Keratinocyte (primary cell): ENCODE measurements around the gene USE1. TPM values are rescaled to one million over a fixed set of nuclear protein-coding genes. Genes with fewer than 3 reads are reported as not detected.

ENCODE experiments used
- DNase-seq: peaks from one replicate; pipeline ENCODE4 v3.0.0-alpha.2; 2011; ENCODE audit warnings: low read depth, missing footprints, low spot score
- FAIRE-seq: peaks from 2 replicates; lab custom pipeline; 2011; peaks lifted over from hg19 to GRCh38; lab: Jason Lieb, UNC
- H2AFZ ChIP-seq: 2 replicates; pipeline ENCODE4 v1.6.0; 2012; ENCODE audit warnings: low read length, control low read depth, inconsistent platforms; ENCODE audit not compliant: control insufficient read depth
- H3K27ac ChIP-seq: 2 replicates; pipeline ENCODE4 v1.5.1; 2011; ENCODE audit warnings: low read length; ENCODE audit not compliant: control insufficient read depth, insufficient read depth
- H3K27me3 ChIP-seq: 3 replicates; pipeline ENCODE4 v1.6.0; 2011; ENCODE audit warnings: low read length; ENCODE audit not compliant: control insufficient read depth, insufficient read depth; ENCODE audit errors: extremely low read depth
- H3K36me3 ChIP-seq, 2 experiments: 2 replicates in 1 of 2; 3 replicates in 1 of 2; pipeline ENCODE4 v1.5.1; 2011; ENCODE audit warnings: low read length in 2 of 2, mild to moderate bottlenecking in 1 of 2; ENCODE audit not compliant: control insufficient read depth in 2 of 2, insufficient read depth in 2 of 2; ENCODE audit errors: extremely low read depth in 1 of 2
- H3K4me1 ChIP-seq: 3 replicates; pipeline ENCODE4 v1.5.1; 2011; ENCODE audit warnings: low read length; ENCODE audit not compliant: control insufficient read depth, insufficient read depth; ENCODE audit errors: extremely low read depth
- H3K4me2 ChIP-seq: 3 replicates; pipeline ENCODE4 v1.6.0; 2011; ENCODE audit warnings: low read depth, low read length; ENCODE audit not compliant: control insufficient read depth, insufficient read depth; ENCODE audit errors: extremely low read depth
- H3K4me3 ChIP-seq, 3 experiments: fragments of 200-600 bp in 1 of 3; sonication (generic) in 1 of 3; 2 replicates in 2 of 3; 3 replicates in 1 of 3; pipeline ENCODE4 v1.5.1; 2011 to 2016; ENCODE audit warnings: low read length in 3 of 3, mild to moderate bottlenecking in 3 of 3, control low read depth in 2 of 3, inconsistent platforms in 1 of 3, low read depth in 1 of 3, mixed read lengths in 1 of 3, mixed run types in 1 of 3, moderate library complexity in 1 of 3; ENCODE audit not compliant: control insufficient read depth in 2 of 3, insufficient read depth in 2 of 3; ENCODE audit errors: extremely low read depth in 1 of 3
- H3K79me2 ChIP-seq: 2 replicates; pipeline ENCODE4 v1.6.0; 2012; ENCODE audit warnings: low read length; ENCODE audit not compliant: control insufficient read depth, insufficient read depth
- H3K9ac ChIP-seq: 3 replicates; pipeline ENCODE4 v1.6.0; 2011; ENCODE audit warnings: low read length; ENCODE audit not compliant: control insufficient read depth, insufficient read depth; ENCODE audit errors: extremely low read depth
- H3K9me1 ChIP-seq: 3 replicates; pipeline ENCODE4 v1.6.0; 2011; ENCODE audit warnings: low read length; ENCODE audit not compliant: control insufficient read depth, insufficient read depth; ENCODE audit errors: extremely low read depth
- H3K9me3 ChIP-seq: 2 replicates; pipeline ENCODE4 v1.5.1; 2012; ENCODE audit warnings: low read depth, low read length; ENCODE audit not compliant: control insufficient read depth
- H4K20me1 ChIP-seq: 3 replicates; pipeline ENCODE4 v1.6.0; 2011; ENCODE audit warnings: low read length; ENCODE audit not compliant: control insufficient read depth, insufficient read depth; ENCODE audit errors: extremely low read depth
- EZH2 ChIP-seq: IDR thresholded peaks from one replicate; pipeline ENCODE4 v1.6.1; 2012; ENCODE audit warnings: inconsistent platforms, mild to moderate bottlenecking, low read length, moderate library complexity
- dilution Hi-C: fragments of 300-500 bp; cut with MboI; formaldehyde crosslinking; loops from one replicate; pipeline ENCODE4 v1.7.0; 2020; ENCODE audit warnings: low sequenced_read_pairs; ENCODE audit not compliant: extremely low pct_ligation_motif_present
- polyA plus RNA-seq, 5 experiments: library from polyadenylated mRNA; depleted of rRNA in 3 of 5; stranded (reverse) in 3 of 5; stranded (forward) in 1 of 5; unstranded in 1 of 5; fragments of >200 nt; gene quantifications; 1 replicate in 1 of 5; 2 replicates in 3 of 5; 3 replicates in 1 of 5; pipeline versions ENCODE4 v1.2.1 to v1.2.3, GENCODE V29; 2011 to 2012; ENCODE audit warnings: missing spikeins in 2 of 5, low read depth in 1 of 5, low replicate concordance in 1 of 5
- TF ChIP-seq, protein P1 (sequence below), 3 experiments: IDR thresholded peaks in 1 of 3; conservative IDR thresholded peaks in 1 of 3; optimal IDR thresholded peaks in 1 of 3; 2 replicates in 2 of 3; 3 replicates in 1 of 3; pipeline versions ENCODE3 to v1.5.1; 2011; ENCODE audit warnings: low read length in 3 of 3, mild to moderate bottlenecking in 3 of 3, moderate library complexity in 2 of 3, control low read depth in 1 of 3, inconsistent platforms in 1 of 3; ENCODE audit not compliant: insufficient read depth in 2 of 3; ENCODE audit errors: extremely low read depth in 1 of 3

Gene USE1
- polyA plus RNA-seq, 1 donor (not counting 4 experiments of a cell fraction or from before 2014, with no cell fraction given), result 18.0 TPM

- Histone ChIP-seq H2AFZ (no peak overlapping the region), H3K9me1 (no peaks in the 10 kb centered on the region), H3K9ac (no peak overlapping the region), H3K79me2 (no peaks in the 10 kb centered on the region), H3K4me2 (no peak overlapping the region), H3K36me3 (peaks cover 6 to 25% of the 10 kb centered on the region in 2 experiments), H3K9me3 (no peaks in the 10 kb centered on the region), H4K20me1 (no peaks in the 10 kb centered on the region), H3K27me3 (no peaks in the 10 kb centered on the region), H3K4me1 (peaks cover 7% of the 10 kb centered on the region), H3K27ac (no peak overlapping the region), H3K4me3 (no peak overlapping the region)
- dilution Hi-C loops, result no loop called here
- FAIRE-seq, result no peak
- DNase-seq, result no peak
- TF ChIP-seq EZH2, result no peak
- TF ChIP-seq, protein P1, sequence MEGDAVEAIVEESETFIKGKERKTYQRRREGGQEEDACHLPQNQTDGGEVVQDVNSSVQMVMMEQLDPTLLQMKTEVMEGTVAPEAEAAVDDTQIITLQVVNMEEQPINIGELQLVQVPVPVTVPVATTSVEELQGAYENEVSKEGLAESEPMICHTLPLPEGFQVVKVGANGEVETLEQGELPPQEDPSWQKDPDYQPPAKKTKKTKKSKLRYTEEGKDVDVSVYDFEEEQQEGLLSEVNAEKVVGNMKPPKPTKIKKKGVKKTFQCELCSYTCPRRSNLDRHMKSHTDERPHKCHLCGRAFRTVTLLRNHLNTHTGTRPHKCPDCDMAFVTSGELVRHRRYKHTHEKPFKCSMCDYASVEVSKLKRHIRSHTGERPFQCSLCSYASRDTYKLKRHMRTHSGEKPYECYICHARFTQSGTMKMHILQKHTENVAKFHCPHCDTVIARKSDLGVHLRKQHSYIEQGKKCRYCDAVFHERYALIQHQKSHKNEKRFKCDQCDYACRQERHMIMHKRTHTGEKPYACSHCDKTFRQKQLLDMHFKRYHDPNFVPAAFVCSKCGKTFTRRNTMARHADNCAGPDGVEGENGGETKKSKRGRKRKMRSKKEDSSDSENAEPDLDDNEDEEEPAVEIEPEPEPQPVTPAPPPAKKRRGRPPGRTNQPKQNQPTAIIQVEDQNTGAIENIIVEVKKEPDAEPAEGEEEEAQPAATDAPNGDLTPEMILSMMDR (optimal IDR thresholded peaks at IDR 0.05 in 1 of 3, IDR thresholded peaks at IDR 0.05 in 1 of 3, conservative IDR thresholded peaks at IDR 0.05 in 1 of 3; ENCODE audit: extremely low read depth in 1 of 3, insufficient read depth in 2 of 3, low read length in 3 of 3), result no peak
These were observed 3.4 kb upstream of the USE1 start for GRCh38 chr19:17211547-17212446.

- dilution Hi-C loops, result no loop called here
- Histone ChIP-seq H3K4me2 (no peak overlapping the region), H3K9me1 (no peaks in the 10 kb centered on the region), H3K9me3 (no peaks in the 10 kb centered on the region), H3K27me3 (no peaks in the 10 kb centered on the region), H3K4me3 (no peak overlapping the region), H2AFZ (no peak overlapping the region), H3K36me3 (peaks cover 6 to 28% of the 10 kb centered on the region in 2 experiments), H3K9ac (no peak overlapping the region), H3K27ac (no peak overlapping the region), H3K4me1 (peaks cover 7% of the 10 kb centered on the region), H3K79me2 (no peaks in the 10 kb centered on the region), H4K20me1 (no peaks in the 10 kb centered on the region)
- DNase-seq (no peak), FAIRE-seq (no peak)
- no peak for TF ChIP-seq EZH2
- TF ChIP-seq, protein P1 (optimal IDR thresholded peaks at IDR 0.05 in 1 of 3, IDR thresholded peaks at IDR 0.05 in 1 of 3, conservative IDR thresholded peaks at IDR 0.05 in 1 of 3; ENCODE audit: extremely low read depth in 1 of 3, insufficient read depth in 2 of 3, low read length in 3 of 3), result no peak
These were observed 1.8 kb upstream of the USE1 start for GRCh38 chr19:17213334-17213733.
